GM18520 (cell line): Measurements from ENCODE around the gene SOS1.

ENCODE experiments used
- ATAC-seq: cut with Tn5 transposase; IDR thresholded peaks from one replicate; pipeline ENCODE4 v1.9.1; 2021; ENCODE audit not compliant: unreplicated experiment

The SOS1 gene

GRCh38 chr2:38935568-38936172 is 185.2 kb downstream of the SOS1 start:
- ATAC-seq = no peak

GRCh38 chr2:38934742-38935141 is 186.1 kb downstream of the SOS1 start:
- no peak for ATAC-seq

- ATAC-seq = no peak
Measured at GRCh38 chr2:38933653-38934052, 187.2 kb downstream of the SOS1 start.

- no peak for ATAC-seq
Measured at GRCh38 chr2:38932586-38932985, 188.3 kb downstream of the SOS1 start.
